LoVo (cell line): Measurements from ENCODE around the gene PLPP1.
"Not testable (repeated sequence)": the region's sequence is repeated elsewhere in the genome, so short reads cannot be mapped to it uniquely, and the experiment has no call there.

Source experiments
- DNase-seq: peaks from one replicate; pipeline ENCODE4 v3.0.0-alpha.2; 2016; ENCODE audit warnings: low spot score

The PLPP1 gene

DNA sequence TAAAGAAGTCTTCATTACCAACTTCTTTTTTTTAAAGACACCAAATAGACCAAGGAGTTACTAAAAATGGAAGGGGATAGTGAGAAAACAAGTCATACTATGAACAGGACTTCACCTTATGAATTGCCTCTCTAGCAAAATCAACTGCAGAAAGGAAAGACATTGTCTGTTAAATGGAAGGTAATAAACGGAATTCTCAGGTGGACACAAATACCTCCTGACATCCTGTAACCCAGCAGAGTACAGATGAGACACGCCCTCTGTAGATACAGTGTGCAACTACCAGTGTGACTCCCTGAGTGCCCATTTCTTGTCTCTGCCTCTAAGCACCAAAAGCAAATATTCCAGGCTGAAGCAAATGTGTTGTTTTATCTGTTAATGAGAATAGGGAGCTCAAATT is 12.2 kb upstream of the PLPP1 start:
- DNase-seq = peak; percentile 32

DNA sequence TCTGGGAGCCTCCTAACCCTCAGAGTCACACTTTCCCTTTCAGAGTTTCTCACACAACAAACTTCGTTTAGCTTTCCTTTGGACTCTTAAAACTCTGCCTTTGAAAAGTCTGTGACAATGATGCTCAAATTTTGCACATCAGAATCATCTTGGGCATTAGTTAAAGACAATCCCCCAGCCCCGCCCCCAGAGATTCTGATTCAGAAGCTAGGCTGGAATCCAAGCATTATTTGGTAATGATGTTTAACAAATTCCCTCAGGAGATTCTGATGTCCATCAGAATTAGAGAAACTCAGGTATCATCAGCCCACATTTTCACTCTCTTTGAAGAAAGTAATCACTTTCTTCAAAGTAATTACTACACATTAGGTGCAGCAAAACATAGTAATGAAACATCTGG is 9.6 kb upstream of the PLPP1 start:
- DNase-seq = no peak

DNA sequence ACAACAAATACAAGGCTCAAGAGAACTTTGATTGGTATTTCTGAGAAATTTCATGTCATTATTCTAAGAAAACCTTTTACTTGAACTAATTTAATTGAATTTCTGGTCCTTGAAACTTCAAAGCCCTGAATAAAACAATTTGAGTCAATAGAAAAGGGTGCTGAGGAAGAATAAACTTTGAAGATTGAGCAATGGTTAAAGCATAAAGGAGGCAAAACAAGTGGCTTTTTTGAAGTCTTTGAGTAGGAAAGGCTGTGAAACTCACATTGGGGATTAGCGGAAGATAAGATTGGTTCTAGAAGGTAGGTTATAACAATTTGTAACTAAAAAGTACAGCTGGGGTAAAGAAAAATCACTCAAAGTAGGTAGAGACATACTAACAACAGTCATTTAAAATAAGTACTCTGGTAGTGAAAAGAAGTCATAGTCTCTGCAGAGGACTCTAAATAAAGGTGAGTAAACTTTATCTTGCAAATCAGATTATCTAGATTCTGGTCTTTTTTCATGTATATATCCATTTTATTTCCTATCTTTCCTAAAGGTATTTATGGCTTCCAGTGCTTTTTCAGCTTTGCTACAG is 6.4 kb upstream of the PLPP1 start:
- DNase-seq = no peak

DNA sequence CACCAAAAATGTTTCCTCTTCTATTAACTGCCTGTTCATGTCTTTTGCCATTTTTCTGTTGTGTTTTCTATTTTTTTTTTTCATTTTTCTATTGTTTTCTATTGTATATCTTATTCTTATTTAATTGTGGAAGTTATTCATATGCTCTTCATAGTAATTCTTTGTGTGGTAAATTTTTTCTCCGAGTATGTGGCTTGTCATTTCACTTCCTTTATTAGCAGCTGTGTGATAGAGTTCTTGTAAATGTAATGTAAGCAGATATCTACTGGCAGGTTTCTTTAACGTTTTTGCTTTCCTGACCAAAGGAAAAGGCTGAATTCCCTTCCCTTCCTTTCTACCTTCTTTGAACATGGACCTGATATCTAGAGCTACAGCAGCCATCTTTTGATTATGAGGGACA is 5.8 kb upstream of the PLPP1 start:
- DNase-seq = no peak

DNA sequence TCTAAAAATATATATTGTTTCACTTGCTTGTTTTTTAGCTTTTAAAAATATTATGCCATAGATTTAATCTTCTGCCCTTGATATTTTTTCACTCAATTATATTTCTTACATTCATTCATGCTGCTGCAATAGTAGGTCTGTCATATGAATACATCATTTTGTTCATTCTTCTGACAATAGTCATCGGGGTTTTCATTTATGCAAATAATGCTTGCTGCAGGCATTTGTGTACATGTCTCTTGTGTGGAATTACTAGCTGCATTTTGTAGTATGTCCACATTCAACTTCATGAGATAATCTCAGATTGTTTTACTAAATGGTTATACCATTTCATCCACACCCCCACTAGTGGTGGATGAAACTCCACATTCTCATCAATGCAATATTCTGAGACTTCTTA is 5.3 kb upstream of the PLPP1 start:
- no peak for DNase-seq

DNA sequence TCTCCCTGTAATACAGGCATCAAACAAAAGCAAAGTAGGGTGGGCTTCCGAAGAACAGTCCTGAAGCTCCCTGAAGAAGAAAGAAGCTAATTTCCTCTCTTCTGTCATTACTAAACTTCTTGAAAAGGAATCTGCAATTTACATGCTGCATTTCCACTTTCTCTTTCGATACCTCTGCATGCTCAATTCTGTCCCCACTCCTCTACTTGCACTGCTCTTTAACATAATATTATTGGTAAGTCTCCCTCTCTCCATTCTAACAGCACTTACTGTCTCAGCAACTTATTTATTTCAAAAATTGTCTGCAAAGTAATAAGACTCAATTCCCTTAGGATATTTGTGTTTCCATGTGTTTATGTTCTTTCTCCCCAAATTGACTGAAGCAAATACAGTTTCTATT is 3.9 kb upstream of the PLPP1 start:
- no peak for DNase-seq

DNA sequence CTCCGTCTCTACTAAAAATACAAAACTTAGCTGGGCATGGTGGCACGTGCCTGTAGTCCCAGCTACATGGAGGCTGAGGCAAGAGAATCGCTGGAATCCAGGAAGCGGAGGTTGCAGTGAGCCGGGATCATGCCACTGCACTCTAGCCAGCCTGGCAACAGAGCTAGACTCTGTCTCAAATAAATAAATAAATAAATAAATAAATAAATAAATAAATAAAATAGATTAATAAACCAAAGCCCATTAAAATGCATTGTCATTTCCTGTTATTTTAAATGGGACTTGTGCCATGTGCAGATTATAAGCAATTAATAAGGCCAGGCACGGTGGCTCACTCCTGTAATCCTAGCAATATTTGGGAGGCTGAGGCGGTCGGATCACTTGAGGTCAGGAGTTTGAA is 2.6 kb upstream of the PLPP1 start:
- DNase-seq = not testable (repeated sequence)

DNA sequence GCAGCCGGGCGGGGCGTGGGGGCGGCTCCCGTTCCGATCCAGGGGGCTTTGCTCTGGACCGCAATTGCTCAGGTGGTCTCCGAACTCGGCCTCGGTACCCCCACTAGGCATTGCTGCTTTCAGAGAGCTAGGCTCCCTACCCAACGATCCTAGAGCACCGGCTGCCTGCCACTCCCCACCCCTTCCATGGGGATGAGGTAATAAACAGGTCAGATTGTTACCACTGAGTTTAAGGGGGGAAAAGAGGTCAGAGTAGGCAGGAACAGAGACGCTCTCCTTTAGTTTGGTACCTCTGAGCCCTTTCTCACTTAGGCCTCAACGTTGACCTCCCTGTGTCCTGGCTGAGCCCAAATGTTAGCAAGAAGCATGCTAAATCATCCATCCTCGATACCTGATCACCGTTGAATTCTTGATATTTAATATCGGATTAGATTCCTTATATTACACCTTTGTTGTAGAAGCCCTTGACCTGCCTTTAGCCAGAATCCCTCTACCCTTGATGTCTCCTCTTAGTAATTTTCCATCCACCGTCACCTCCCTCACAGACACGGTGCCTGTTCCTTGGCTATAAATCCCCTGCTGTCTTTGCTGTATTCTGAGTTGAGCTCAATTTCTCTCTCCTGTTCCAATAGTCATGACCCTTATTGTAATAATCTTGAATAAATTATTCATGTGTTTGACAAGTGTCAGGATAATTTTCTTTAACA is 588 bp upstream of the PLPP1 start:
- no peak for DNase-seq

DNA sequence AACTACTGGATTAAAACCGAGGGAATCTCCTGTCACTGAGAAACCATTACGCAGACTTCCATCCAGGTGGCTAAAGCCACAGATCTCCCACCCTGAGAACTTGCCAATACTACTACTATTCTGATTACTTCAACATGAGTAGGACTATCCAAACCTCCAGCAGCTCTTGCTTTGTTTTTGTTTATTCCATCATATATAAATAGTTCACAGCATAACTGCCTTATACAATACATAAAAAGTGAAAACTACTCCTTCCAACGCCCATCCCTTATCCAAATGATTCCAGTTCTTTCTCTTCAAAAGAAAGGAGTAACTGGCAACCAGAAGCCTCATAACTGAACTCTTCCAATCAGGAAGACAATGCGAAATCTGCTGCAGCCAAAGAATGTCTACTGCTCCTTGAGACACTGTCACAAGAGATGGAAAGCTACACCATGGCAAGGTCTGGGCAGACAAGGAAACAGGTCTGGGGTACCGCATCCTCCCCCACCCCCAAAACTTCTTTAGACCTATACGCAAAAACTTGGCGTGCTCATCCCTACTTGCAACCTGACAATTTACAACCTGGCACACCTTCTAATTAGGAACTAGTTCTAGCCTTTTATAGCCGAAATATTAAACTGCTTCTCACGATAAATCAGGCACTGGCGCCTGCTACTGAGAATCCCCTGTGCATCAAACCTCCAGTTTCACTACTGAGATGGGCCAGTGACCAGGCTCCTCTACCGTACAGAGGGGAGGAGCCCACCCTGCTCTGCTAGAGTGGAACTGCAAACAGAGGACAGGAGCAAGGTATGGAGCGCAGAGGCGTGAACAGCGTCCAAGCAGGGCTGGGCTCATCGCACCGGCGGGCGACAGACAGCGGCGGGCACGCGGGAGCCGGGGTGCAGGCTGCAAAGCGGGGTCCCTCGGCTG is 986 bp downstream of the PLPP1 start:
- no peak for DNase-seq

DNA sequence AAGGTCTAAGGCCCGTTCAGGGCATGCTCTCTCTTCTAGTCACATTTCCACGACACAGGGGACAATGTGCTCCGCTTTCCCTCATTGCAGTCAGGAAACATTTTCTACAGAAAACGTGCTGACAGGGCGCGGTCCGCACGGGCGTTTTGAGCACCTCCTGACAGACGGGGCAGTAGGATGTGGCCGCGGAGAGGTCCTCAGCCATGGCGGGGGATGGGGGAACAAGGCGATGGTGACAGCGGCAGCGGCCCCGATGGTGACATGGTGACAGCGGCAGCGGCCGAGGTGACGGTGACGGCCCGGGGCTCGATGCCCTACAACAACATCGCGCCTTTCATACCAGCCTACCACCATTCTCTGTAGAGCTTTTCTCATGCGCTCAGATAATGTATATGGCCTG is 4.1 kb downstream of the PLPP1 start:
- DNase-seq = no peak

DNA sequence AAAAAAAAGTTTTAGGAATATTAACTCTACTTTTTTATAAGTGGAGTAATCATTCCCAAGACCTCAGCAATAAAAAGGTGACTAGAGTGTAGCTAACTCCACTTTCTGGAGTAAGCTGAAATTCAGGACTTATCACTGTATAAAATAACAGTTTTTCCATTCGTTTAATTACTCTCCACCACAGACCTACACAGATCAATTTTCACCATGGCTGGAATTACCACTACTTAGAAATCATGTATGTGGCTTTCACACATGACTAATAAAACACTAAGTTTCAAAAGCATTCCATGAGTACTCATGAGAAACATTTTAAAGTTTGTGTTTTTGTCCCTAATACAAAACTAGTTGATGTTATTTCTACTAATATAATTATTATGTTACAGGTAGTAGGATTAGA is 9.9 kb downstream of the PLPP1 start:
- no peak for DNase-seq

DNA sequence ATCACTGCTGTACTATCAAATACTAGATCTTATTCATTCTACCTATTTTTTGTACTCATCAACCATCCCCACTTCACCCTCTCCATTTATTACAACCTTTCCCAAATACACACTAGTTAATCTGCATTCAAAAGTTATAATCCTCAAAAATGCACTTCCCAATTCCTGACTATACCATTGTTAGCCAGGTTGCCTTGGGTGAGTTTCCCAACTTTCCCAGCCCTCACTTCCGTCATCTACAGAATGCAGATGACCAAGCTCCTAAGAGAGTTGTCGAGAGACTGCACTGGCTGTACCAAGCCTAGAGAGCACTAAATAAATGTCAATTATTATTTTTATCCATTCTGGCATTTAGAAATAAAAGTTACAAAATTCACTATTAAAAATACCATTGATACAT is 11.5 kb downstream of the PLPP1 start:
- DNase-seq = no peak

DNA sequence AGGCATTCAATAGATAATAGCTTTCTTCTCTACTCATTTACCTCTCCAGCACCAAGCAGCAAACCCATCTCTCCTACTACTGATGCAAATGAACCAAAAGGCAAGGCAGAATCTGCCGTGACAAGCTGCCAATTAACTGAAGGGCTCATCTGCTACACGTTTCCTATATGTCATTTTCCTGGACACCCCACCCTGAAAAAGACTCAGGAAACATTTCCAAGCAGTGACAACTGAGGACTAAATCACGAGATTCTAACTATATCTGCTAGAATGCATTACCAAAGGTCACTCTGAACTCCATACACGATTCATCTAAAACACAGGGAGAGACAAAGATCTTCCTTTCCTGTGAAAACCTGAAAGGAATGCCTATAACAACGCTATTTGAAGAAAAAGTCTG is 12.9 kb downstream of the PLPP1 start:
- DNase-seq = no peak

DNA sequence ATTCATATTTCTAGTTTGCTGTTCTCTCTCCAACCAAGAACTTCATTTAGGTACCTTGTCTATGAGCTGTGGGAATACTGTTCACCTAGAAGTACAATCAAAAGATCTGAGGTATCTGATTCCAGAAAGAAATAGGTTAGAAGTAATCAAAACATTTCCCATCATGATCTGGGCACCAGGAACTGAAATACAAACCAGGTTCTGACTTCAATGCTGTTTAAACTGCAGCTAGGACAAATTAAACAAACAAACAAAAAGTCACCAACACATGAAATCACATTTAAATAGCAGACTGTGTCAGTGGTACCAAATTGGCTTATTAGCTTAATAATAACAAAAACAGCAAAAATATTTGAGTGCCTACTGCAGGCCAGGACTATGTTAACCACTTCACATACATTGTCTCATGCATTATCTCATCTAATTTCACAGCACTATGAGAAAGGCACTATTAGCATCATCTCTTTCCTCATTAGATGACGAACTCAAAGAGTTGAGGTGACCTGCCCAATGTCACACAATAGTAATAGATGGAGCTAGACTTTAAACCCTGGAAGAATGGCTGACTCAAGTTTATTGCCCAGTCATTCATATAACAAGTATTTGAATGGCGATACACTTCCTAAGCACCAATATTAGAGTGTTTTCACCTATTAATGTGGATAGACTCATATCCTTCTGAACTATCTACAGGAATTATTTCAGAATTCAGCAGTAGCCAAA is 14.5 kb downstream of the PLPP1 start:
- no peak for DNase-seq

DNA sequence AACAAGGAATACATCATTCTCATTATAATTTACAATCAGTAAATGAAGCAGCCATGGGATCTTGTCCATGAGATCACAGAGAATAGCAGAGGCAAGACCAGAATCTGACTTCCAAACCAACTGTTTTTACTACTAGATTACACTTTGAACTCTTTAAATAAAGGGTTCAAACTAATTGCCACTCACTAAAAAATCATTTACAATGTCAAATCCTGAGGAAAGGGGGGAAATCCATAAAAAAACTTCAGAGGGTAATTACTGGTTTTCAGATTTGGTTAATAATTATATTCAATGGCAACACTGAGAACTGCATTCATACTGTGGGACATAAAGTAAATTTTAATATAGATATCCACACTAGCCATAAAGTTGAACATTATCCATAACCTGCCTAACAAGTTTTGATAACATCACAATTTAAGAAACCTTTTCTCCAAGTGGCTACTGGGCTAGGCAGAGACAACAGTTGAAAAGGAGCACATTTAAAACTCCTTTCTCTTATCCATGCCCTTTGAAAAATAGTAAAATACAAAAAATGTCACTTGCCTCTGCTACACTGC is 15.9 kb downstream of the PLPP1 start:
- peak; percentile 46 for DNase-seq

DNA sequence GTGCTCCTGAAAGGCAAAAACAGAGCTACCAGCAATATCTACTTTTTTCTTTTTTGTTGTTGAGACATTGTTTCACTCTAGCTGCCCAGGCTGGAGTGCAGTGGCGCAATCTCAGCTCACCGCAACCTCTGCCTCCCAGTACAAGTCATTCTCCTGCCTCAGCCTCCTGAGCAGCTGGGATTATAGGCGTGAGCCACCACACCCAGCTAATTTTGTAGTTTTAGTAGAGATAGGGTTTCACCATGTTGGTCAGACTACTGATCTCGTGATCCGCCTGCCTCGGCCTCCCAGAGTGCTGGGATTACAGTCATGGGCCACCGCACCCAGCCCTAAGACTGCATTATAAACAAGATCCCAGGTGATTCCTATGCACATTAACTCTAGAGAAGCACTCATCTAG is 17.0 kb downstream of the PLPP1 start:
- no peak for DNase-seq

DNA sequence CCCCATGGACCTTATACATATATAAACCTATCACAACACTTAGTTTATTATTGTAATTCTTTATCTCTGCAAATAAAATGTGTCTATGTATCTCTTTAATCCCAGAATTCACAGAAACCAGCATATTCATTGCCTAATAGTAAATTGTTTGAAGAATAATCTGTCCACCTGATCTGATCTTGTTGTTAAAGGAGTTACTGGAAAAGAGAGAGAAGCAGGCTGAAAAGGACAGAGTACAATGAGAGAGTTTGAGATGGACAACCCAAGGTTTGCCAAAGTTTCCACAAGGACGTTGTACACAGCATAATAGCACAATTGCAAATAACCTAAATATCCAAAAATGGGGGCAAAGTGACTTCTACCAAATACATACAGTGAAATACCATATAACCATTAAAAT is 23.8 kb downstream of the PLPP1 start:
- DNase-seq = no peak

DNA sequence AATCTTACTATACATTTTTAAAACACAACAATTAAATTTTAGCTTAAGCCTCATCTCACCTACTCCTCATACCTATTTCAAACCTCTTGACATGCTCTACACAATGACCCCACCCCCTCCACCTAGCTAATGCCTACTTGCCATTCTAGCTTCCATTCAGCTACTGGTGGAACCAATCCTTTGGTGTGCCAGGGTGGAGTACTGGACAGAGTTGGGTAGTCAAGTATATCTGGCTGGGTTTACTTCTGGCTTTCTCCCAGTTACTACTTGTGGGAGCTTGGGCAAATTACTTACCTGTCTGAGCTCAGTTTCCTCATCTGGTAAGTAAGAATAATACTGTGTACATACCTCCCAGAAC is 24.3 kb downstream of the PLPP1 start:
- no peak for DNase-seq

DNA sequence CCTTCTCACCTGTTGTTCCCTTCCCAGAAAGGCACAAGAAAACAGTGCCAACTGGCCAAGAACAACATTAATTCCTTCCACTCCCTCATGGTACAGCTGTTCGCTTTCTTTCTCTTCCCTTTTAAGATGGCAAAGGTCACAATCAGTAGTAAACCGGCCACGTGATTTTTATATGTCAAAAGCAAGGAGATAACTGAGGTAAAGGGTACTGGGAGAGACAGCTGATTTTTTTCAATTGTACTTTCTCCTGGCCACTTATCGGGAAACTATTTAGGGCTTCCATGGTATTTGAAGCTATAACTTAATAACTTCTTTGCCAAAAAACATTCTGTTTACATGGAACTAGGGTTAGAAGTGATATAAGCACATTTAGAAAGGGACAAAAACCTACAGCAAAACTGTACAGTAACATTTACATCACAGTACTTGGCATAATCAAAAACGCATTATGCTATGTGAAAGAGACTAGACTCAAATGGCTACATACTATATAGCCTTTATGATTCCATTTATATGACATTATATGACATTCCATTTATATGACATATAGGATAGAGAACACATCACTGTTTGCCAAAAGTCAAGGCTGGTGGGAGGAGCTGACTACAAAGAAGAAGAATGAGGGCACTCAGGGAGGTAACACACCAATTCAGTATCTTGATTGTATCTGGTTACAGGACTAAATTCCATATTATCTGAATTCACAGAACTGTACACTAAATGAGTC is 24.8 kb downstream of the PLPP1 start:
- peak; percentile 62 for DNase-seq

DNA sequence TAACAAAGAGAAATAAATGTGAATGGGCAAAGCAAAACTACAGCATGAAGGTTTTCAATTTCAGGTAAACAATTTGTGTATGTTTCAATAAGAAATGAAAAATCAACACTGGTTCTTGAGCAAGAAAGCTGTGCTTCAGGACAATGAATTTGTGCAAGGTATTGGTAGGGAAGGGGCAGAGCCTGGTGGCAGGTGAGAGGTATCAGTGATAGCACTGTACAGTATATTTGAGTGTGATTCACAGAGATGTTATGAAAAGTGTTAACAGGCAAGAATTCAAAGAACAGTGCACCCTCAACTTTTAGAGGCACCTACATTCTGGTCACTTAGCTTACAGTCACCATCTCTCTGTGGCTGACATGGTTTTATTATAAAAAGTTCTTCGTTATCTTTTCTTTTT is 25.7 kb downstream of the PLPP1 start:
- DNase-seq = no peak

DNA sequence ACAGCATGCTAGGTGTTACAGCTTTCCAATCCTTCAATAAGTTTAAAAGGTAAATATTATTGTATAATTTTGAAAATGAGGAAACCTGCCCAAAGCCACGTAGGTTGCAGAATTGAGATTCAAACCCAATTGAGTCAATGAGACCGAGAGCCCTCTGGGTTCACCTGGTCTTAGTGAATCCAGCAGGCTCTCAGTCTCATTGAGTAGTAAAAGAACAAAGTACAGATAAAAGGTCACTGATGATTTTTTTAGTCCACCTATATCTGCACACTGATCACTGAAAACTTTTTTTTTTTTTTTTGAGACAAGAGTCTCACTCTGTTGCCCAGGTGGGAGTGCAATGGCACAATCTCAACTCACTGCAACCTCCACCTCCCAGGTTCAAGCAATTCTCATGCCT is 27.2 kb downstream of the PLPP1 start:
- DNase-seq = no peak

DNA sequence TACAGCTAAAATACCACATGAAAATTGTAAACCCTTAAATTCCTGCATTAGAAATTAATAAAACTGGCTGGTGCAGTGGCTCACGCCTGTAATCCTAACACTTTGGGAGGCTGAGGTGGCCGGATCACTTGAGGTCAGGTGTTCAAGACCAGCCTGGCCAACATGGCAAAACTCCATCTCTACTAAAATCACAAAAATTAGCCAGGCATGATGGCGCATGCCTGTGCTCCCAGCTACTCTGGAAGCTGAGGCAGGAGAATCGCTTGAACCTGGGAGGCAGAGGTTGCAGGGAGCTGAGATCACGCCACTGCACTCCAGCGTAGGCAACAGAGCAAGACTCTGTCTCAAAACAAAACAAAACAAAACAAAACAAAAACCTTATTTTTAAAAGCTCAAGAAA is 29.1 kb downstream of the PLPP1 start:
- not testable (repeated sequence) for DNase-seq
